Adrenal gland (tissue), 5 donors: ENCODE data around the gene HS2ST1.

ENCODE experiments used
- POLR2A ChIP-seq, 2 donors: fragments of 450-650 bp; IDR thresholded peaks; one replicate each; pipeline ENCODE4 v1.6.1; 2017; ENCODE audit warnings: antibody characterized with exemption in 2 of 2, mild to moderate bottlenecking in 2 of 2, moderate library complexity in 1 of 2
- TF ChIP-seq, protein P1 (sequence below), 6 experiments: fragments of 450-650 bp in 4 of 6; fragments of 200-600 bp in 2 of 6; sonication (generic) in 1 of 6; IDR thresholded peaks; 1 replicate in 5 of 6; 2 replicates in 1 of 6; pipeline versions ENCODE4 v1.5.1 to v1.8.0; 2016 to 2021; ENCODE audit warnings: antibody characterized with exemption in 6 of 6, mild to moderate bottlenecking in 2 of 6, moderate library complexity in 1 of 6
- donor health status: DM: no; HTN: no; CAD: no.

DNA sequence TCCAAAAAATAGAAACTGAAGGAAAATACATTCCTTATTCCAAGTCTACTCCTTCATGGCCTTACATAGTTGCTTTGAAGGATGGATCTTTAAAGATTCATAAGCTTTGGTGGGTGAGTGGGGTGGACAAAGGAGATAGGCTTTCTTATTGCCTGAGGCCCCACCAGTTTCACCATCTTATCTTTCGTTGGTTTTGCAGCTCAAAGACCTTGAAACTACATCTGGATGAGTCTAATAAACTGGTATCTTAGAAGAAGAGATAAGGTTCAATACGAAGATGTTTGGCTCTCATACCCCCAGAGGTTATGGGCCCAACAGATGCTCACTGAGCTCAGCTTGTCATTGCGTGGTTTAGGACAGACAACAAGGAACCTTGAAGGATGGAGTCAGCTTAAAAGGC, 201.5 kb downstream of the HS2ST1 start:
- TF ChIP-seq, protein P1, sequence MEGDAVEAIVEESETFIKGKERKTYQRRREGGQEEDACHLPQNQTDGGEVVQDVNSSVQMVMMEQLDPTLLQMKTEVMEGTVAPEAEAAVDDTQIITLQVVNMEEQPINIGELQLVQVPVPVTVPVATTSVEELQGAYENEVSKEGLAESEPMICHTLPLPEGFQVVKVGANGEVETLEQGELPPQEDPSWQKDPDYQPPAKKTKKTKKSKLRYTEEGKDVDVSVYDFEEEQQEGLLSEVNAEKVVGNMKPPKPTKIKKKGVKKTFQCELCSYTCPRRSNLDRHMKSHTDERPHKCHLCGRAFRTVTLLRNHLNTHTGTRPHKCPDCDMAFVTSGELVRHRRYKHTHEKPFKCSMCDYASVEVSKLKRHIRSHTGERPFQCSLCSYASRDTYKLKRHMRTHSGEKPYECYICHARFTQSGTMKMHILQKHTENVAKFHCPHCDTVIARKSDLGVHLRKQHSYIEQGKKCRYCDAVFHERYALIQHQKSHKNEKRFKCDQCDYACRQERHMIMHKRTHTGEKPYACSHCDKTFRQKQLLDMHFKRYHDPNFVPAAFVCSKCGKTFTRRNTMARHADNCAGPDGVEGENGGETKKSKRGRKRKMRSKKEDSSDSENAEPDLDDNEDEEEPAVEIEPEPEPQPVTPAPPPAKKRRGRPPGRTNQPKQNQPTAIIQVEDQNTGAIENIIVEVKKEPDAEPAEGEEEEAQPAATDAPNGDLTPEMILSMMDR (IDR thresholded peaks at IDR 0.05) = no peak
- TF ChIP-seq POLR2A (IDR thresholded peaks at IDR 0.05) = no peak
